PC-3 (cell line): ENCODE data around the gene KCNK6.

ENCODE experiments used
- CTCF ChIP-seq: fragments of 300-600 bp; sonication (generic); conservative IDR thresholded peaks from 2 replicates; pipeline ENCODE4 v1.5.1; 2017; ENCODE audit warnings: antibody characterized with exemption, low read depth, mild to moderate bottlenecking, low read length
- EZH2 ChIP-seq: fragments of 300-600 bp; sonication (generic); IDR thresholded peaks from one replicate; pipeline ENCODE4 v1.6.1; 2017; ENCODE audit warnings: antibody characterized with exemption, mild to moderate bottlenecking, low read length; ENCODE audit not compliant: unreplicated experiment
- EZH2phosphoT487 ChIP-seq: fragments of 300-600 bp; sonication (generic); IDR thresholded peaks from 2 replicates; pipeline ENCODE4 v1.6.1; 2018; ENCODE audit warnings: mild to moderate bottlenecking, antibody characterized with exemption, low read length, borderline replicate concordance

- no peak for TF ChIP-seq CTCF
- no peak for TF ChIP-seq EZH2
- TF ChIP-seq EZH2phosphoT487, result no peak
Observed at GRCh38 chr19:38371081-38371480, 51.4 kb downstream of the KCNK6 start.
